Calu3 (cell line): ENCODE measurements around the gene UNC45A. TPM values are rescaled to one million over a fixed set of nuclear protein-coding genes. Genes with fewer than 3 reads are reported as not detected.

Experiments used
- BruUV-seq: library from RNA; stranded (reverse); fragments of 400-500 nt; replicated peaks from 2 replicates; lab custom pipeline; 2021; lab: Mats Ljungman, UMichigan
- CTCF ChIA-PET: fragments of 300-600 bp; sonication (Branson Sonifier 250); formaldehyde crosslinking; loops from one replicate; lab custom pipeline; 2022; ENCODE audit warnings: antibody characterized with exemption; lab: Charles Lee
- DNase-seq: peaks from one replicate; pipeline ENCODE4 v3.0.0; 2022
- H3K27ac Mint-ChIP-seq: one replicate; pipeline ENCODE4 v1.8.0; 2022; ENCODE audit warnings: mixed read lengths; ENCODE audit not compliant: unreplicated experiment
- H3K27me3 Mint-ChIP-seq: one replicate; pipeline ENCODE4 v1.8.0; 2022; ENCODE audit warnings: mixed read lengths; ENCODE audit not compliant: unreplicated experiment
- H3K36me3 Mint-ChIP-seq: one replicate; pipeline ENCODE4 v1.8.0; 2022; ENCODE audit warnings: mild to moderate bottlenecking, moderate library complexity, mixed read lengths; ENCODE audit not compliant: insufficient read depth, unreplicated experiment
- H3K4me1 Mint-ChIP-seq: one replicate; pipeline ENCODE4 v1.8.0; 2022; ENCODE audit warnings: mild to moderate bottlenecking, low read depth, mixed read lengths; ENCODE audit not compliant: unreplicated experiment
- H3K4me3 Mint-ChIP-seq: one replicate; pipeline ENCODE4 v1.8.0; 2022; ENCODE audit warnings: mild to moderate bottlenecking, low read depth, moderate library complexity, mixed read lengths; ENCODE audit not compliant: unreplicated experiment
- H3K9me3 Mint-ChIP-seq: one replicate; pipeline ENCODE4 v1.8.0; 2022; ENCODE audit warnings: low read depth, mixed read lengths; ENCODE audit not compliant: unreplicated experiment
- CTCF ChIP-seq: fragments of 200-600 bp; IDR thresholded peaks from one replicate; pipeline ENCODE4 v1.8.0; 2022; ENCODE audit warnings: antibody characterized with exemption; ENCODE audit not compliant: unreplicated experiment
- intact Hi-C: fragments of 100-400 bp; cut with micrococcal nuclease; formaldehyde crosslinking; loops from one replicate; pipeline ENCODE4 v1.10.0; 2022; ENCODE audit not compliant: unreplicated experiment
- total RNA-seq: library from RNA; stranded (reverse); gene quantifications from 2 replicates; pipeline ENCODE4 v1.2.3, GENCODE V29; 2022

UNC45A gene
- total RNA-seq, 1 experiment from 2014 or later, result 66.5 TPM

DNA sequence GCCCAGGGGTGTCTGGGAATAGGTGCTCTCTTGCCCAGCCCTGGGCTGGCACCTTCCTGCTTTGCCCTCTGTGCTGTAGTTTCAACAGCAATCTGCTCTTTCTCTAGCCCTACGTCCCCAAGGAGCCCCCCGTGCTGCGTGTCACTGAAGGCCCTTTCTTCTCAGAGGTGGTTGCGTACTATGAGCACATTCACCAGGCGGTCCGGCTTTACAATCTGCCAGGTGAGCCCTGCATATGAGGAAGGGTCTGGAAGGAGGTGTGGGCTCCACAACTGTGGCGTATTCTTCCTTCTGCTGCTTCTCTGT is 22.4 kb upstream of the UNC45A start:
- H3K27ac Mint-ChIP-seq, result no peak overlapping the region
- H3K36me3 Mint-ChIP-seq, result peaks cover 21% of the 10 kb centered on the region
- no peaks in the 10 kb centered on the region for H3K27me3 Mint-ChIP-seq
- H3K9me3 Mint-ChIP-seq, result no peaks in the 10 kb centered on the region
- H3K4me3 Mint-ChIP-seq, result no peak overlapping the region
- no peaks in the 10 kb centered on the region for H3K4me1 Mint-ChIP-seq
- TF ChIP-seq CTCF, result no peak
- CTCF ChIA-PET, result no interaction called here
- intact Hi-C loops, result no loop called here
- no peak for DNase-seq
- no TSS peak for BruUV-seq

DNA sequence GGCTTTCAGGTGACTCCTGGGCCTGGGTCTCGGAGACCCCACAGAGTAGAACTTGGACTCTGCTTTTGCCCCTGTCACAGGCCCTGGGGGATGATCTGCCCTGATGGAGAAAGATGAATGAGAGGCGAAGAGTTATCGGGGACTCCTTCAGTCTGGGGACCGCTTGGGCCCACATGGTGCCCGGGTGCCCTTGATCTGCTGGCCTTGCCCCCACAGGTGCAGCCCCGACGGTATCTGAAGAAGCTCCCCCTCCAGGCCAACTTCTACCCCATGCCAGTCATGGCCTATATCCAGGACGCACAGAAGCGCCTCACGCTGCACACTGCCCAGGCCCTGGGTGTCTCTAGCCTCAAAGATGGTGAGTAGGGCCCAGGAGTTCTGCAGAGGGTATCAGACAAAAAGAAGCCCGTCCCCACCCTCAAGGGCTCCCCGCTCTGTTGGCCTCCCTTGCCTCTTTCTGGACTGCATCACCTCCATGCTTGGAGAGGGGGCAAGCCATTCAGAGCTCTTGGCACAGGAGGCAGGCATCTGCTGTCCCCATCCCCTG is 21.6 kb upstream of the UNC45A start:
- intact Hi-C loops, result no loop called here
- no TSS peak for BruUV-seq

GRCh38 chr15:90914305-90915080 is 20.6 kb upstream of the UNC45A start:
- CTCF ChIA-PET, result interaction anchor here (1.1 kb wide), 1 partner anchor 17 kb away, joined by 5 read pairs; the partner anchor contains the start of gene HDDC3
- TF ChIP-seq CTCF, result no peak

More for the DNA sequence above, 21.6 kb upstream of the UNC45A start:
- no peaks in the 10 kb centered on the region for H3K9me3 Mint-ChIP-seq
- H3K4me1 Mint-ChIP-seq, result no peaks in the 10 kb centered on the region
- no peak for TF ChIP-seq CTCF
- H3K4me3 Mint-ChIP-seq, result no peak overlapping the region
- H3K36me3 Mint-ChIP-seq, result peaks cover 21% of the 10 kb centered on the region
- no peaks in the 10 kb centered on the region for H3K27me3 Mint-ChIP-seq
- CTCF ChIA-PET, result no interaction called here
- H3K27ac Mint-ChIP-seq, result no peak overlapping the region
- DNase-seq, result no peak

GRCh38 chr15:90915216-90915807 is 19.8 kb upstream of the UNC45A start:
- intact Hi-C loops, result no loop called here
- CTCF ChIA-PET, result interaction anchor here (1.1 kb wide), 1 partner anchor 16 kb away, joined by 5 read pairs; the partner anchor contains the start of gene HDDC3
- Mint-ChIP-seq H3K4me3 (no peak overlapping the region), H3K36me3 (peaks cover 12% of the 10 kb centered on the region), H3K27ac (no peak overlapping the region), H3K27me3 (no peaks in the 10 kb centered on the region), H3K9me3 (no peaks in the 10 kb centered on the region), H3K4me1 (no peaks in the 10 kb centered on the region)
- DNase-seq, result no peak
- no peak for TF ChIP-seq CTCF
- BruUV-seq, result no TSS peak

More at GRCh38 chr15:90914305-90915080, 20.6 kb upstream of the UNC45A start:
- Mint-ChIP-seq H3K36me3 (peaks cover 18% of the 10 kb centered on the region), H3K4me1 (no peaks in the 10 kb centered on the region), H3K9me3 (no peaks in the 10 kb centered on the region), H3K27ac (no peak overlapping the region), H3K4me3 (no peak overlapping the region), H3K27me3 (no peaks in the 10 kb centered on the region)
- DNase-seq, result no peak
- intact Hi-C loops, result no loop called here
- no TSS peak for BruUV-seq
